ENCODE results near the gene UNC80. TPM values are rescaled to one million over a fixed set of nuclear protein-coding genes. Genes with fewer than 3 reads are reported as not detected.

UNC80 gene
- polyA plus RNA-seq, 2 of the 4 experiments (the other 2 are of a cell fraction) = not detected

- no peak for TF ChIP-seq NFE2L2 (conservative IDR thresholded peaks at IDR 0.05; ENCODE audit: low read length)
Measured at GRCh38 chr2:210020138-210020537, 248.5 kb downstream of the UNC80 start (continued).

- H3K9me3 ChIP-seq = no peaks in the 10 kb centered on the region
- H3K27ac ChIP-seq = no peak overlapping the region
- H3K4me2 ChIP-seq = no peak overlapping the region
- no peak overlapping the region for H3K4me3 ChIP-seq
- WGBS (ENCODE audit: missing lambda C conversion rate) = 96% methylated on average over 3 of the region's 3 CpGs
- DNase-seq (ENCODE audit: low read depth in 1 of 2, low spot score in 1 of 2) (no peak), FAIRE-seq (no peak), ATAC-seq (no peak)
- TF ChIP-seq REST (IDR thresholded peaks at IDR 0.05) (no peak), SREBF2 (IDR thresholded peaks at IDR 0.05) (no peak), HMGXB4 (CRISPR knock-in tag; IDR thresholded peaks at IDR 0.05; ENCODE audit: borderline replicate concordance) (no peak), RAD21 (conservative IDR thresholded peaks at IDR 0.05 in 1 of 2, IDR thresholded peaks at IDR 0.05 in 1 of 2) (no peak), TP53 (CRISPR knock-in tag; IDR thresholded peaks at IDR 0.05) (no peak), CHD2 (IDR thresholded peaks at IDR 0.05; ENCODE audit: low read length, partially characterized antibody) (no peak), BHLHE40 (IDR thresholded peaks at IDR 0.05; ENCODE audit: low read depth, low read length) (no peak), EP300 (IDR thresholded peaks at IDR 0.05) (no peak), RNF2 (IDR thresholded peaks at IDR 0.05; ENCODE audit: borderline replicate concordance, low read depth) (no peak)
- ChIA-PET CTCF (no interaction called here), POLR2A (no interaction called here)
- no peaks in the 10 kb centered on the region for H3K4me1 ChIP-seq
Measured at GRCh38 chr2:210022824-210023223, 251.2 kb downstream of the UNC80 start.

- TF ChIP-seq MYC (IDR thresholded peaks at IDR 0.05; ENCODE audit: borderline replicate concordance, low read length) (no peak), FOSL2 (IDR thresholded peaks at IDR 0.05) (no peak), FOSL2 (CRISPR knock-in tag; IDR thresholded peaks at IDR 0.05) (no peak), CBX8 (IDR thresholded peaks at IDR 0.05) (no peak), JUNB (IDR thresholded peaks at IDR 0.05) (no peak), CHD4 (IDR thresholded peaks at IDR 0.05; ENCODE audit: borderline replicate concordance) (no peak), ZFP36 (IDR thresholded peaks at IDR 0.05; ENCODE audit: borderline replicate concordance, partially characterized antibody) (no peak)
- DNase-seq (ENCODE audit: low read depth in 1 of 2, low spot score in 1 of 2) (no peak), ATAC-seq (no peak), FAIRE-seq (no peak)
- CTCF ChIA-PET = interaction anchor here (1.6 kb wide), 1 partner anchor 11 kb away, joined by 3 read pairs; no protein-coding TSS in a partner anchor
- Histone ChIP-seq H3K4me1 (no peaks in the 10 kb centered on the region), H3K9me3 (no peaks in the 10 kb centered on the region), H3K27ac (no peak overlapping the region), H3K4me2 (no peak overlapping the region), H3K4me3 (no peak overlapping the region)
- WGBS (ENCODE audit: missing lambda C conversion rate) = 93% methylated on average over 2 of the region's 2 CpGs
- POLR2A ChIA-PET = no interaction called here
Measured at GRCh38 chr2:210027608-210028007, 256.0 kb downstream of the UNC80 start.

GRCh38 chr2:210028178-210028577 lies 256.5 kb downstream of the UNC80 start:
- H3K4me3 ChIP-seq = no peak overlapping the region
- H3K9me3 ChIP-seq = no peaks in the 10 kb centered on the region
- no peak for DNase-seq (ENCODE audit: low read depth in 1 of 2, low spot score in 1 of 2)
- ChIA-PET CTCF (interaction anchor here (1.2 to 1.6 kb wide), 2 partner anchors 12 to 28 kb away, joined by 3 read pairs; no protein-coding TSS in a partner anchor), POLR2A (no interaction called here)
- peak; percentile 86 for TF ChIP-seq MAFK (IDR thresholded peaks at IDR 0.05; ENCODE audit: partially characterized antibody)
- no peak for TF ChIP-seq FOSL2 (IDR thresholded peaks at IDR 0.05)
- TF ChIP-seq FOSL2 (CRISPR knock-in tag; IDR thresholded peaks at IDR 0.05) = no peak
- H3K27ac ChIP-seq = no peak overlapping the region
- no peak for ATAC-seq
- no peak for FAIRE-seq
- 86% methylated on average over 2 of the region's 2 CpGs for WGBS (ENCODE audit: missing lambda C conversion rate)
- no peaks in the 10 kb centered on the region for H3K4me1 ChIP-seq
- H3K4me2 ChIP-seq = no peak overlapping the region
